NCI-H146 treated with DMSO at 0.1 percent for 48 hours (cell line): Measurements from ENCODE around the gene KLF12.
A peak's percentile ranks its signal among the peaks of the same experiment; 100 is the strongest.

Experiments used
- DNase-seq: peaks from one replicate; lab custom pipeline; 2025; ENCODE audit not compliant: unreplicated experiment; lab: John Stamatoyannopoulos, UW

Gene KLF12

DNA sequence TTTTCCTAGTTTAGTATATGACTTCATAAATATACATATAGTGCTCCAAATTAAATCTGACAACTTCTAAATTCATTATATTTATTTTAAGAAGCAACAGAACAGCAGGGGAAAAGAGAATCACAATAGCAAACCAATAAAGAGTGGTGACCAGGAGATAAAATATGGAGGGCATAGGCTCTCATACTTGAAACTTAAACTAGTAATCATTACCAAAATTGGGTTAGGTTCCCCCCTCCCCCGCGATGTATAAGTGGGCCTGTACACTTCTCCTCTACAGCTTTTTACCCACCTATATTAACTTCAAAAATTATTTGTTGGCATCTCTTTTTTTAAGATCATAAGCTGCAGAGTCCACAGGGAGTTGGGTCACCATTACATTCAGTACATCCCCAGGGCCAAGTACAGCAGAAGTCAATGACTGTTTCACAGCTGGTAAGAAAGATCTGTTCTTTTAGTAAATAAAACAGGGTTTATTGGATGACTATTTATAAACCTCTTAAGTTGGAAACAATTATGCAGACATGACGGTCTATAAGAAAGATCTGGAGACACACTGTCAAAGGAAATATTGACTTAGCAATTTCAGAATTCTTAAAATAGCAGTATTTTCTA, 29.4 kb downstream of the KLF12 start:
- DNase-seq, result peak; percentile 13

DNA sequence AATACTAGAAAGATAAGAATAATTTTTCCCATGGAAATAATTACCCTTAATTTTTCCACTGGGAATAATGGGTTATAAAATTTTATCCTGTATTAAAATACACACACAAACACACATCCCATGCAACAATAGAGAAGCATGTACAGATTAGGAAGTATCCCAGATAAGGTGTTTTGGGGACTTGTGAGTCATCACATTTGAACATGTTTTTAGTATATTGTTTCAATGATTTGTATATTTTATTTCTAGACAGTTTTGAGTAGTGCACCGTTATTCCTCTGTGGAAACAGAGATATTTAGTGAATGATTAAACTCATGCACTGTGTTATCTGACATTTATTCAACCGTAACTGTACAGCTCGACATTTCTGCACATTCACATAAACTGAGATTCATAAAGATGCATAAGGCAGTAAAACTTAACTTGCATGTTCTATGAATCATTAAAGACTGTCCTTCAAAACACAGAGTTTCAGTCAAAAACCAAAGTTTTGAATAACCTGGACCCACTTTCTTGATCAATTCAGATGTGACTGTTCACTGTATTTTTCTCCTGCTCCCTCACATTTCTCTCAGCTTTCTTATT, 30.1 kb downstream of the KLF12 start:
- no peak for DNase-seq

DNA sequence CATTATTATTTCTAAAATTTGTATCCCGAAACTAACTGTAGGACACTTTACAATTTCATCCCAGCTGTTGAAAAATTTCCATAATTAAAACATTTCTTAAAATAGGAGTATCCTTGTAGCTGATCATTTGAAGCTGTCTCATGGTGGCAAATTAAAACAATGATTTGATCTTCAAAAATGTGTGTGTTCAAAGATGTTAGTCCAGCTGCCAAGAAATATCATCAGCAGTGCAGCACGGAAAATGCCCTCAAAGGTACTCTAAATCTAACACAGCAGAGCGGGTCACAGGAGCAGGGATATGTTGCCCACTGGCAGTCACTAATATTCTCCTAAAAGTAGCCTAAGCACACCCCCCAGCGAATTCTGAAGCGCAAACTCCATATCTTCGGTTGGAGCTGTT, 31.0 kb downstream of the KLF12 start:
- DNase-seq, result no peak

DNA sequence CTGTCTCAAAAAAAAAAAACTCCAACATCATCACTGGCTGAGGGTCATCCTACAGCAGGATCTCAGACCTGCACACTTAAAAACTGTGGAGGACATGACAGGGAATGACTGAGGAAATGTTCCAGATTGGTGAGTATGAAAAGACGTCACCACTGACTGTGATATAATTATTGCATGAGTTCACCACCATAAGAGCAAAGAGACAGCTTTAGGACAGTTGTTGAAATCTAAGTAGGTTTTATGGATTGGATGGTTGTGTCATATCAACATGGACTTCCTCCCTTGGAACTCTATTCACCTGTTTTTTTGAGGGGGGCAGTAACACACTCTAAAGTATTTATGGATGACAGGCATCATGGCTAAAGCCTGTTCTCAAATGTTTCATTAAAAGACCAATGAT, 31.5 kb downstream of the KLF12 start:
- no peak for DNase-seq

DNA sequence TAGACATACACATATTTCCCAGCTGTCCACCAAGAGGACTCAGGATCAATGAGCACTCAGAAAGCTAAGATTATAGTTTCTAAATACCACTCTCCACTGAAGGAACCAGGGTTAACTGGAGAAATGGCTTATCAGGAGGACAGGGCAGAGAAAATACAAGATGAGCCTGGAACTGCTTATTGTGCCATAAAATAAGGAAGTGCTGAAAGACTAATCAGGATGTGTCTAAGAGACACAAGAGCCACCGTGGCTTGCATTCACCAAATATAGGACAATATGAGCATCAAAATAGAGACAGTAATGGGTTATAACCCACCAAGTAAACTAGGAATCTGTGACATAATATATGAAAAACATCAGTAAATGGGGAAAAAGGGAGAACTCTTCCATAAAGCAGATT, 32.8 kb downstream of the KLF12 start:
- DNase-seq, result no peak

DNA sequence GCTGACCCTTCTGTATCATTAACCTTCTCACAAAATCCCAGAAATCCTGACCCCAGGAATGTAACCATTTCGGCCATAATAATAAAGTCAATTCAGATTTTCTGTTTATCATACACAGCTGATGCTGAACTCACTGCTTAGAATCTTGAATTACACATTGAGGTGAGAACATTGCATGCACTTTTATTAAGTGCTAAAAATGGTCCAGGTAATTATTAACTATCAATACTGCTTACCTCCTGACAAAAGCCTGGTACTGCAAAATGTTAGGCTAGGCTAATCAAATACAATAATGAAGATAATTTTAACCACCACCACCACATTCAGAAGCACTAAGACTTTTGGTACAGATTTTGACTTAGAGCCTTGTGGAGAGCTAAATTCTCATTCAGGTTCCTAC, 36.1 kb downstream of the KLF12 start:
- DNase-seq, result no peak

DNA sequence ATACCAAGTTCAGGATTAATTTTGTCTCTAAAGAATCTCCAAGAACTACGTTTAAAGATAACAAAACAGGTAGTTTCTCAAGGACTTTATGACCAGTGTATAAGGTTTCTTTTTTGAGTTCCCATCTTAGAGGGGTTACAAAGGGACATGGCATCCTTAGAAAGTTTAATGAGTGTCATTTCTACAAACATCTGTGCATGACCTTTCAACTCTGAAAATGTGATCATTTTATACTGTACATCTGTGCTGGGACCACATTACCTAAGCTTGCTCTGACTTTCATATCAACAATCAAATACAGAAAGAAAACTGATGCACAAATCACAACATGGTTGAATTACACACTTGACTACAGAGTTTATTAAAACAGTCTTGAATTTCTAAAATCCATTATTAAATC, 37.1 kb downstream of the KLF12 start:
- no peak for DNase-seq

DNA sequence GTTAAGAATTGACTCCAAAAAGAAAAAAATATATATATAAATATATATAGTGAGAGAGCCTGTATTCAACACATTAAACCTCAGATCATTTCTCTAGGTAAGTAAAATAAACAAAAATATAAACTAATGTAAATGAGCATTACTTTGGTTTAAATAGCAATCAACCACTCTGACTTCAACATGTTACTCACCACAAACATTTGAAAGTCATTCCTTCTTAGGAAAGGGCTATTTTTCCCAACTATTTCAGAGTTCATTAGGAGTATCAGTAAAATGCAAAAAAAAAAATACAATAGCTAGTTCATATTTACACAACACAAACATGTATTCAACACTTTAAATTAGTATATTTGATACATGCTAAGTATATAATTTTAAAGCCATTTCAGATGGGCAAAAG, 40.5 kb downstream of the KLF12 start:
- DNase-seq, result no peak

DNA sequence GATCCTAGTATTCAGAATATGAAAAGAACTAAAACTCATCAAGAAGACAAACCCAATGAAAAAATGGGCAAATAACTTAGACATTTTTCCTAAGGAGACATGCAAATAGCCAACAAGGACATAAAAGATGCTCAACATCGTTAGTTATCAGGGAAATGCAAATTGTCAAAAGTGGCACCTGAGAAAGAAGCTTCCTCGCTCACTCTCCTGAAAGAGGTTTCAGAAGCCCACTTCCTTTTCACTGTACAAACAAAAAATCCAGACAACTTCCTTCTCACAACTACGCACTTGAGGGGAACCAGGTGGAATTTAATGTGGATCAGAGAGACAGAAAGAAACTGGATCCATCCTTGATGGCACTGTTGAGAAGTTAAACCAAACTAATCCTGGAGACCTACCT, 41.5 kb downstream of the KLF12 start:
- no peak for DNase-seq

DNA sequence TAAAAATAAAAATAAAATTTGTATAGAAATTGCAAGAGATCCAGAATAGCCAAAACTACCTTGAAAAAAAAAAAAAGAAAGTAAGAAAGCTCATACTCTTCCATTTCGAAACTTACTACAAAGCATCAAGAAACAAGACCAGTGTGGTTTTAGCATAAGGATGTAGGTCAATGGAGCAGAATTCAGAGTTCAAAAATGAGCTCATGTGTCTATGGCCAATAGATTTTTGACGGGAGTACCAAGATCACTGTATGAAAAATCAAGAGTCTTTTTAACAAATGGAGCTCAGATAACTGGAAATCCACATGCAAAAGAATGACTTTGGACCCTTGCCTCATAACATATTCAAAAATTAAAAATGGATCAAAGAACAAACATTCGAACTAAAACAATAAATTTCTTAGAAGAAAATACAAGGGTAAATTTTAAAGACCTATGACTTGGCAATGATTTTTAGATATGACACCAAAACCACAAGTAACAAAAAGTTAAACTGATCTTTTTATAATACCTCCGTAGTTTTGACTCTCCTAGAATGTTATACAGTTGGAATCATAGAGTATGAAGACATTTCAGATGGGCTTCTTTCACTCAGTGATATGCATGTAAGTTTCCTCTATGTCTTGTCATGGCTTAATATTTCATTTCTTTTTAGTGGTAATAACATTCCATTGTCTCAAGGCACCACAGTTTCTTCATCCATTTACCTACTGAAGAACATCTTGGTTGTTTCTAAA, 43.2 kb downstream of the KLF12 start:
- no peak for DNase-seq

DNA sequence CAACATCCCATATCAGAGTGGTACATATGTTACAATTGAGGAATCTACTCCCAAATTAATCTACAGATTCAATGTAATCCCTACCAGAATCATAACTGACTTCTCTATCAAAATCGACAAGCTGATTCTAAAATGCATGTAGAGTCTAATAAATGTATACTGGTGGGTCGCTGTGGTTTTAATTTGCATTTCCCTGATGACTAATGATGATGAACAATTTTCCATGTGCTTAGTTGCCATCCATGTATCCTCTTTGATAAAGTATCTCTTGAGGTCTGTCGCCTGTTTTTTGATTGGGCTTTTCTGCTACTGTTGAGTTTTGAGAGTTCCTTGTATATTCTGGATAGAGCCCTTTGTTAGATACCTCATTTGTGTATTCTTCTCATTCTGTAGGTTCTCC, 43.8 kb downstream of the KLF12 start:
- no peak for DNase-seq

DNA sequence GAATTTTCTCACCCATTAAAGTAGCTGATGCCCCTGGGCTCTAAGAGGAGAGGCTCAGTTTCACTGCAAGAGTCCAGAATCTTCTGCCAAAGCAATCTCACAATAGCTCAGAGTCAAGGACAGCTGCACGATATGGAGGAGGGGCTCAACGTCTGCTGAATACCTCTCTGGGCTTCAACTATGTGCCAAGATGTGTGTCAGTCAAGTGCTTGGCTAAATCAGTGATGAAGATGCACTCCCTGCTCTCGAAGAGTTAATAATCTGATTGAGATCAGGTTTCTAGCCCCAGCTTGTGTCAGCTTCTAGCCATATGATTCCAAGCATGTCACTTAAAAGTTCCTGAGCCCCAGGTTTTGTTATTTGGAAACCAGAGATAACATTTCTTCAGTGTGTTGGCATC, 46.8 kb downstream of the KLF12 start:
- no peak for DNase-seq
